SU-DHL-6 (cell line): Measurements from ENCODE around the gene ECSIT.

Experiments used
- CTCF ChIP-seq: fragments of 200-600 bp; sonication (generic); IDR thresholded peaks from one replicate; pipeline ENCODE4 v1.5.1; 2017; ENCODE audit warnings: antibody characterized with exemption, mild to moderate bottlenecking, low read length, moderate library complexity; ENCODE audit not compliant: insufficient read depth, poor library complexity, severe bottlenecking
- EZH2phosphoT487 ChIP-seq: fragments of 200-600 bp; sonication (generic), shearing (Covaris generic); conservative IDR thresholded peaks from 2 replicates; pipeline ENCODE4 v1.6.1; 2018; ENCODE audit warnings: mild to moderate bottlenecking, antibody characterized with exemption, low read length, moderate library complexity, mixed read lengths

- TF ChIP-seq CTCF (no peak), EZH2phosphoT487 (no peak)
These were observed 29.7 kb downstream of the ECSIT start for GRCh38 chr19:11499220-11499726.
